NCI-H2107 (cell line): ENCODE results near the gene HOXD9.

Experiments used
- DNase-seq: peaks from one replicate; lab custom pipeline; 2025; lab: John Stamatoyannopoulos, UW

Gene HOXD9

GRCh38 chr2:176122683-176123410 lies at the start of gene HOXD9:
Gene HOXD9, plus strand, starts transcription at chr2:176122719. Its CDS starts 50 bp downstream, at chr2:176122769.
- DNase-seq, result no peak

GRCh38 chr2:176072951-176073904 lies 49.3 kb upstream of the HOXD9 start:
- DNase-seq, result no peak

GRCh38 chr2:176074919-176075425 lies 47.5 kb upstream of the HOXD9 start:
- DNase-seq, result no peak

DNA sequence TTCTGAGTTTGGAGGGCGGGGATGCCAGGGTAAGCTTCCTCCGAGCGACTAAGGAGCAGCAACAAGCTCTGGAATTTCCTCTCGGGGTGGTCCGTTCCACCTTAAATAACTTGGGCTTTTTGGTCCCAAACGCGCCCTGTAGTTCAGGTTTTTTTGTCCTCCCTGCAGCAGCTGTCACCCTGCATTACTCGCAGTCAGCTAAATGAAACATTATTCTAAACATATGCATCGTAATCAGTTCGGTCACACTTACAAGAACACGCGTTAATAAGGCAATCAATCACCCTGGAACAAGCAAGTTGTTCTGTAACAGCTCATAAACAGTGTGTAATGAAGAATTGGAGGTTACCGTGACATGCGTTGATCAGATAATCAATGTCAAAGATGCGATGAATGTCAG lies 47.0 kb upstream of the HOXD9 start:
- no peak for DNase-seq

DNA sequence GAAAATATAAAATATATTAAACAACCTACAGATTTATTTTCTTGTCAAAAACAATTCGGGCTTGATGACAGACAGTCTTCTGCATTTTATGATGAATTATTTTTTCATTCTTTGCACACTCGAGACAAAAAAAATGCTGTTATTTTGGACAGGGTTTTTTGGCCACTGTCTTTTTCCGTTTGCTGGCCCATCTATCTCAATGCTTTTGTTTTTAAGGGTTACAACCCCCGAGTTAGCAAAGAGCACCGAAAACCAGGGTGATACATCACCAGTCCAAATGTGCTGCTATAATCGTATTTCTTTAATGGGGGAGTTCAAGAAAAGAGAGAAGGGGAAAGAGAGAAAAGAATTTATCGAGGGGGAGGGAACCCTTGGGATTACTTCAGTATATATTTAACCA lies 46.5 kb upstream of the HOXD9 start:
- no peak for DNase-seq

GRCh38 chr2:176076796-176077195 lies 45.7 kb upstream of the HOXD9 start:
- DNase-seq, result no peak

DNA sequence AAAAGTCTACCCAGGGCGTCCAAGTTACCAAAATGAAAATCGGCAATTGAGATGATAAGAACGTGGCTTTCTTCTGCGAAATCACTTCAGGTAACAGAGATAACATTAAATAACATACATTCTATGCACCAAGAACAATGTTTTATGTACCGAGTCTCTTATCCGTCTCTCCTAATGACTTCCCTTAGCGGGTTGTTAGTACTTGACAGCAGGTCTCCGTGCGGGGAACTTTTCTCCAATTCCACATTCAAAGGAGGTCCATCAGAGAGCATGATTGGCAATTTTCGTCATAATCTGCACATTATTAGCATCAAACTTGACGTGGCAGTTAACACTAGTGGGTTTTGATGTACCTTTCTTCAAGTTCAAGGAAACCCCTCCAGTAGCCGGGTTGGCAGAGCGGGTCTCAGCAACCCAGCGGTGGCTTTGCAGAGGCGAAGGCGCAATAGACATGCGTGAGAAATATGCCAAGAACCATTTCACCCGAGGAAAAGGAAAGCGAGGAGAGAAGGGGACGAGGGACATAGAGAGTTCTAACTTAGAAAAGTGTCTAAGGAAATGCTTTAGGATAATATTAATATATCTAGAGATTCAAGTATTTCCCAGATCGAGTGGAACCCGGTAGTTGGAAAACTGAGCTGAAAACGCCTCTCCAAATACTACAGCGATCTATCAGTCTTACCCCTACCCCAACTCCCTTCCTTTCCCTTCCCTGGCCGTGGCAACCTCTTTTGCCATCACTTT lies 43.8 kb upstream of the HOXD9 start:
- no peak for DNase-seq

DNA sequence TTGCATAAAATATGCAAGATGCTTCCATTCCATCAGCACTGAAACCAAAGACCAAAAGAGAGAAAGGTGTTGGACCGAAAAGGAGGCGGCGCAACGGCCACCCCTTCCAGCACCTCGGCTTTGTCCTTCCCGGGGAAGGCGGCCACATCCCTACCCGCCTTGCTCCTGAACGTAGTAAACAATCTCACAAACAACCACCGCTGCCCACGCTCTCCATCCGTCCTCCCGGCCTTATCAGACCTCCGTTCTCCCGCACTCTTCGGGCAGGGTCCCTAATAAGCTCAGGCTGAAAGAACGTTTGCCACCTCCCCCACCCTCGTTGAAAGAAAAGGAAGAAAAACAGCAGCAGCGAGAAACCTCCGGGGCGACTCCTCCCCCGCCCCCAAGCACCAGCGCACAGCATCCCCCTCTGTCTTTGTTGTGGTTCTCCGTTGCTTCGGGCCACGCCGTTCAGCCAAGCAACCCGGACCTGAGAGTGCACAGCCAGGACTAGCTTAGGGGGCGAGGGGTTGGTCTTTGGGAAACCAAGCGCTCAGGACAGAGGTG lies 43.2 kb upstream of the HOXD9 start:
- DNase-seq, result no peak

DNA sequence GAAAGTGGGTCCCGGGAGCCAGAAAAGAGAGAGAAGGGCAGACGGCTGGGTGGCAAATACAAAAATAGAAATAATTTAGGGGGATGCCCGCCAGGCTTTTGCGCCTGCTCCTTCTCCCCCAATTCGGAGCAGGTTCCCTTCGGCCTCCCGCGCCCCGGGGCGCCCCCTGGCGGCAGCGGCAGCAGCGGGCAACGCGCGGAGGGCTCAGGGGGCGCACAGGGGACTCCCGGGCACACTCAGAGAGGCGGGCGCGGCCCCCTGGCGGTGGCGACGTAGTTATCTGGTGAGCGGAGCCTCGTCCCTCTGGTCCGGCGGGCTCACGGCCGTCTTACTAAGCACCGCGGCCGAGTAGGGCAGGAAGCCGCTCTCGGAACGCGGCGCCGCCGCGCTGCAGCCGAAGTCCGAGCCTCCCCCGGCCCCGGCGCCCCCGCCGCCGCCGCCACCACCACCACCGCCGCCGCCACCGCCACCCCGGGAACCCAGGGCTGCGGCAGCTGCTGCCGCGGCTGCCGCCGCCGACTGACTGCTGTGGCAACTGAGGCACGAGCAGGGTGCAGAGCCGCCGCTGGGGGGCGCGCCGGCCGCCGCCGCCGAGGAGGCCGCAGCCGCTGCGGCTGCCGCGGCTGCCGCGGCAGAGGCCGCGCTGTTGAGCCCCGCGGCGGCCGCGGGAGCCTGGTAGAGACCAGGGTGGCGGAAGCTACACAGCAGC lies 42.5 kb upstream of the HOXD9 start:
- peak; percentile 58 for DNase-seq

DNA sequence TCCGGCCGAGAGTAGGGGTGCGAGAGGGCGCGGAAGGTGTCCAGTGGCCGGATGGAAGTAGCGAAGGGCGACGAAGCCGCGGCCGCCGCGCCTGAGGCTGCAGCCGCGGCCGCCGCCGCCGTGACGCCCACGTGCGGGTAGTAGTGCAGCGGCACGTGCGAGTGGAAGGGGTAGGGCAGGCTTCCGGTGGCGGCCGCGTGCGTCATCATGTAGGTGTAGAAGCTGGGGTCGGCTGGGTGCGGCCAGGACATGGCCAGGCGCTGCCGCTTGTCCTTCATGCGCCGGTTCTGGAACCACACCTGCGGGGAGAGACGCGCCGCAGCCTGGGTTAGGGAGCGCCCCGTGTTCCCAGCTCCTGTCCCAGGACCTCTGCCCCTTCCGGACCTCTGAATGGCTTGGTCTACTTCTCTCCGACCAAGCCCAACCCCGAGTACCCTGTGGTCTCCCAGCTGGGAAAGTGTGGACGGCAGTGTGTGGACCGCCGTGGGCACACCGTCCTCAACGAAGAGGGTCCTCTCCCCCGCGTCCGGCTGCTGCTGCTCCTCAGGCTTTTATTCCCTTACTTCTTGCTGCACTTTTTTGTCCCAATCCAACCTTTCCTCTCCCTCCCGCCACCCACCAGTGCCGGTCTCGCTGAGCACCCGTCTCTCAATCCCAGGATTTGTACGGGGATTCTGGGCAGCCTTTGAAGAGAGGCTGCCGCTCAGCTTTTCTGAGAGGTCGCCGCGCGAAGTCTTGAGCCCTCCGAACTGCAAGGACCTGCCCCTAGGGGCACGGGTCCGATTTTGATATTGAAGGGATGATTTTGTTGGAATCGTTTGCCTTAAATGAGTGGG lies 41.8 kb upstream of the HOXD9 start:
- no peak for DNase-seq

DNA sequence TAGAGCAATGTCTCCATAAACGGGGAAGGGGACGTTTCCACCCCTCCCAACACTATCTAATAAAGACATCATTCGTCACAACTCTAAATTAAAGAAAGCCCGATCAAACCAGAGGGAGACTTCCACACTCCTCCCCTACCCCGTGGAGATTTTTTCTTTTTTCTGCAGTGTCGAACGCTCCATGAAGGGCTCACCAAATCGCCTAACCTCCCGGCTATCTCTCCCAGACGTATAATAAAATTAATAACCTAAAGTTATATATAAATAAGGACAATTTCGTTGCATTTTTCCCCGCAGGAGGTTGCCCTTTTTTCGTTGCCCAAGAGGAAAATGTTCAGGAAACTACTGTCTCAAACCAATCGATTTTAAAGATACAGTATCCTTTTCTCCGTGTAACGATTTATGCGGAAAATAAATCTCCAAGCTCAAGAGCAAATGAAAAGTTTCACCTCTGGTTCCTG lies 41.1 kb upstream of the HOXD9 start:
- no peak for DNase-seq

DNA sequence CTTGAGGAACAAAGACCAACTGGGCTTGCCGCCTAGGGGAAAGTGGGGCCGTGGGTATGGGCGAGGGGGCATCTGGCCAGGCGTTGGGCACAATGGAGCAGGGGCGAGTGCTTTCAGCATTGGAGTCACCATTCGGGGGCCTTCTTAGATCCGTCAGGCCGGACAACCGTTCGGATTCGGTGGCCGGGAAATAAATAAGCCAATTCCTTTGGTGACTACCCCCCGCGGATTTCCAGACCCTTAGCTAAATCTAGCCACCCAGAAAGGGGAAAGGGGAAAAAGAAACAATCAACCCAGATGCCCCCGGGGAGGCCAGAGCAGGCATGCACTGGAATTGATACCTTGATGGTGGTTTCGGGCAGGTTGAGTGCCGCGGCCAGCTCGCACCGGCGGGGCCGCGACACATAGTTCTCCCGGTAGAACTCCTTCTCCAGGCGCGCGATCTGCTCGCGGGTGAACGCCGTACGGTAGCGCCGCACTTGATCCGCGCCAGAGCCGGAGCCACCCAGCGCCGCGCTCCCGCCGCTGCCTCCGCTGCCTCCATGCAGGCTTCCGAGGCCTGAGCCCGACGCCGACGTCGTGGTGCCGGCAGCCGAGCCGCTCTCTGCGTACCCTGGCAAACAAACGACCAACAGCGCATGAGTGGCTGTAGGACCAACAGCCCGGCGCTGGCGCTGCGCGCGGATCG lies 40.5 kb upstream of the HOXD9 start:
- DNase-seq, result no peak

DNA sequence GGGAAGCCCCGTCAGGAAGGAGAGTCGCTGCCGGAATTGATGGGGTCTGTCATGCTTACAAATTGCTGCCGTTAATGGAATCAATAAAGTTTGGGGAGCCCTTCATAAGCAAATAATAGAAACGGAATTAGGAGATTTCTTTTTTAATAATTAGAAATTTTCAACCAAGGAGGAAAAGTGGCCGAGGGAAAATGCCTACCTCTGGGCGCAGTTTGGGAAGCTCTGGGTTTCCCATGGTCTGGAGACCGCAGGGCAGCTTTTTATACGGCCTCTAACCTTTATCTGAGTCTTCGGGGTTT lies 40.0 kb upstream of the HOXD9 start:
- no peak for DNase-seq

- DNase-seq, result no peak
These were observed 39.4 kb upstream of the HOXD9 start for GRCh38 chr2:176082824-176083751.

GRCh38 chr2:176083796-176084261 lies 38.7 kb upstream of the HOXD9 start, which contains the start of gene EVX2:
Gene EVX2, minus strand, starts transcription at chr2:176083962. Its CDS starts 186 bp downstream, at chr2:176083776.
- DNase-seq, result no peak

GRCh38 chr2:176084611-176085119 lies 37.9 kb upstream of the HOXD9 start:
- DNase-seq, result no peak

GRCh38 chr2:176085120-176085788 lies 37.3 kb upstream of the HOXD9 start:
- no peak for DNase-seq
